Frontal cortex (tissue), 4 donors: ENCODE data around the gene PFN3. TPM values are rescaled to one million over a fixed set of nuclear protein-coding genes. Genes with fewer than 3 reads are reported as not detected.
"Not testable (repeated sequence)": the region's sequence is repeated elsewhere in the genome, so short reads cannot be mapped to it uniquely, and the experiment has no call there.

Source experiments
- DNase-seq, 2 donors: peaks; one replicate each; pipeline ENCODE4 v3.0.0; 2012; ENCODE audit warnings: low spot score in 2 of 2
- FAIRE-seq: peaks from 2 replicates; lab custom pipeline; 2012; peaks lifted over from hg19 to GRCh38; lab: Jason Lieb, UNC
- total RNA-seq: library from RNA; depleted of rRNA; stranded (reverse); fragments of >200 nt; gene quantifications from one replicate; pipeline ENCODE4 v1.2.3, GENCODE V29; 2014
- donor health status: control.
- donor health status: control.
- donor health status: control.

The PFN3 gene
- total RNA-seq, 1 donor from 2014 or later: 0.82 TPM

- DNase-seq (peak in 1 of 2 donors; percentile 99), FAIRE-seq (no peak)
These were observed 26.2 kb upstream of the PFN3 start, which contains the start of gene GRK6 for GRCh38 chr5:177426566-177427210. Gene GRK6, plus strand, starts transcription at chr5:177426676. Its CDS starts 170 bp downstream, at chr5:177426846.

DNA sequence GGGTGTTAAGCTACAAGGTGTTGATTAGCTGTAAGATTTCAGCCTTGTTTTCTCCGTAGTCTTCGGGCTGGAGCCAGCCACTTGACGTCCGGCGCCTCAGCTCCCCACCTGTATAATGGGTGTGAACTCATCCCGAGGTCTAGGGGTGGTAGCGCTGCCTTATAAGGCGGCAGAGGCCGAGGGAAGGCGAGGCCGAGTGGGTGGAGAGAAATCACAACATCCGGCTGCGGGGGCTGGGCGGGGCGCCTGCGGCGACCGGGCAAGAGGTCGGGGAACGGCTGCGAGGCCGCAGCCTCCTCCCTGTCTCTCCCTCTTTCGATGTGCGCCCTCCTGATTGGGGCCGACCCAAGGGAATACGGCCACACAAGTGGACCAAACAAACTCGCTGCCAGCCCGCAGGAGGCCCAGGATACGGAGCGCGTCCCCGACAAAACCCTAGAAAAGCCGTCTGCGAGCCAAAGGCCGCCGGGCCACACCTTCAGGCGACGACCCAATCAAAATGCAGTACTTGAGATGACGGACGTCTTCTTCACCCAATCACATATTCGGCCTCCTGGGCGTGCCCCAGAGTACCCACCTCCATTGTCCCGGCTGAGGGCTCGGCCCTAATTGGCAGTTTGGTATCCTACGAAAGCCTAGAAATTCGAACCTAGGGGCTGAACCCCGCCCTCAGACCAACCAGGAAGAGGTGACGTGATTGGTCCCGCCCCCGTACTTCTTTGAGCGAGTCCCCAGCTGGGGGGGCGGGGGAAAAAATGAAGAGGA, 25.5 kb upstream of the PFN3 start:
- DNase-seq (peak in 1 of 2 donors; percentile 99), FAIRE-seq (peak; percentile 98)

- FAIRE-seq (no peak), DNase-seq (no peak)
These were observed 24.8 kb upstream of the PFN3 start for GRCh38 chr5:177425196-177425800.

GRCh38 chr5:177423671-177424070, 23.2 kb upstream of the PFN3 start:
- DNase-seq: no peak
- FAIRE-seq: no peak

- FAIRE-seq: no peak
- DNase-seq: no peak
These were observed 20.8 kb upstream of the PFN3 start for GRCh38 chr5:177421062-177421798.

DNA sequence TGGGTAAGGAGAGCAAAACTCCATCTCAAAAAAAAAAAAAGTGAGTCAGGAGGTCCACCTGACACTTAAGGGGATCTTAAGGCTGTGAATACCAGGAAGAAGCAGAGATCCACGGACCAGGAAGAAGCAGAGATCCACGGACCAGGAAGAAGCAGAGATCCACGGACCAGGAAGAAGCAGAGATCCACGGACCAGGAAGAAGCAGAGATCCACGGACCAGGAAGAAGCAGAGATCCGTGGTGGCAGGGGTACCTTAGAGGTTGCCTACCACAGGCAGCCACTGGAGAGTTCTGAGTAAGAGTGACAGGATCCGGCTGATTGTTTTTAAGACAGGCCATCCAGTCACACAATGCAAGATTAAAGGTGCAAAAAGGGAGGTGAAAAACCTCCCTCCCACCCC, 20.0 kb upstream of the PFN3 start:
- not testable (repeated sequence) for DNase-seq, FAIRE-seq

- DNase-seq: no peak
- no peak for FAIRE-seq
These were observed 18.6 kb upstream of the PFN3 start for GRCh38 chr5:177419046-177419445.

GRCh38 chr5:177417081-177417480, 16.6 kb upstream of the PFN3 start:
- not testable (repeated sequence) for DNase-seq, FAIRE-seq

GRCh38 chr5:177414481-177414880, 14.0 kb upstream of the PFN3 start:
- DNase-seq: no peak
- FAIRE-seq: no peak

DNA sequence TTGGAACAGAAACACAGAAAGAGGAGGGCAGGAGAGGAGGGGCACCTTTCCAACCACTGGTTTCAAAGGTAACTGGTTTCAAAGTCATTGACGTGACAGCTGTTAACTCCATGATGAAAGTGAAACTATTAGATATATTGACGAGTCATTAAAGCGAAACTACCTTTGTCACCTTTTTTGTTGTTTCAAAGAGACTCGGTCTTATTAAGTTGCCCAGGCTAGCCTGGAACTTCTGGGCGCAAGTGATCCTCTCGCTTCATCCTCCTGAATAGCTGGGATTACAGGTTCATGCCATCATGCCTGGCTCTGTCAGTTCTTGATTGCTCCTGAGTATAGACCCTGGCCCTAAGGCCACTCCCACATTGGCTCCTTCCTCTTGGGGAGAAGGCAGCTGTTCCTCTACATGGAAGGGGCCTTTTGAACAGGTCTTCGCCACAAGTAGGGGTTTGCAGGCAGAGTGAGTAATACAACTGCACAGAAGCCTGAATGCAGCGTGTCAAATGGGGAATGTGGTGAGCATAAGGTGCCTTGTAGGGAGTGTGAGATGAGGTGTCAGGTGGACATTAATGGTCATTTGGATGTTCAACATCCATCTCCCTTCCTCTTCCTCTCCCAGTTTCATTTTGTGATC, 12.3 kb upstream of the PFN3 start:
- no peak for FAIRE-seq
- DNase-seq: no peak

GRCh38 chr5:177410575-177410974, 10.1 kb upstream of the PFN3 start:
- DNase-seq (no peak), FAIRE-seq (no peak)

GRCh38 chr5:177409043-177409801, 8.8 kb upstream of the PFN3 start, which contains the start of gene F12:
Gene F12, minus strand, starts transcription at chr5:177409564. Its CDS starts 37 bp downstream, at chr5:177409527.
- FAIRE-seq (no peak), DNase-seq (no peak)

GRCh38 chr5:177405805-177406204, 5.3 kb upstream of the PFN3 start:
- no peak for FAIRE-seq

DNA sequence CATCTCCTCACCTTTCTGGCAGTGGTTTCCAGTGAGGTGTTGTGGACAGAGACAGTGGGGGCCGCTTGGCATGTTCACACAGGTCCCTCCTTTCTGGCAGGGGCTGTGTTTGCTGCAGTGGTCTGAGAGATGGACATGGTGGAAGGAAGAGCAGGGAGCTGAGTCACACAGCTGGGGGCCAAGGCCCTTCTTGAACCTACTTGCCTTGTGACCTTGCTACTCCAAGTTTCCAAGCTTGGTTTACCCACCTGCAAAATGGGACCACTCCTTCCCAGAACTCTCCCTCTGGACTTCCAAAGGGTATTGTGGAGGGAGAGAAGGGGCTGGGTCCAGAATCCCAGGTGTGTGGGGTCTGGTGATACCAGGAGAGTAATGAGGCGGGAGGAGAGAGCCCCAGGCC, 4.9 kb upstream of the PFN3 start:
- FAIRE-seq (no peak), DNase-seq (no peak)

More at GRCh38 chr5:177405805-177406204, 5.3 kb upstream of the PFN3 start:
- DNase-seq: no peak

- no peak for DNase-seq
- FAIRE-seq: no peak
These were observed 4.2 kb upstream of the PFN3 start for GRCh38 chr5:177404641-177405179.

DNA sequence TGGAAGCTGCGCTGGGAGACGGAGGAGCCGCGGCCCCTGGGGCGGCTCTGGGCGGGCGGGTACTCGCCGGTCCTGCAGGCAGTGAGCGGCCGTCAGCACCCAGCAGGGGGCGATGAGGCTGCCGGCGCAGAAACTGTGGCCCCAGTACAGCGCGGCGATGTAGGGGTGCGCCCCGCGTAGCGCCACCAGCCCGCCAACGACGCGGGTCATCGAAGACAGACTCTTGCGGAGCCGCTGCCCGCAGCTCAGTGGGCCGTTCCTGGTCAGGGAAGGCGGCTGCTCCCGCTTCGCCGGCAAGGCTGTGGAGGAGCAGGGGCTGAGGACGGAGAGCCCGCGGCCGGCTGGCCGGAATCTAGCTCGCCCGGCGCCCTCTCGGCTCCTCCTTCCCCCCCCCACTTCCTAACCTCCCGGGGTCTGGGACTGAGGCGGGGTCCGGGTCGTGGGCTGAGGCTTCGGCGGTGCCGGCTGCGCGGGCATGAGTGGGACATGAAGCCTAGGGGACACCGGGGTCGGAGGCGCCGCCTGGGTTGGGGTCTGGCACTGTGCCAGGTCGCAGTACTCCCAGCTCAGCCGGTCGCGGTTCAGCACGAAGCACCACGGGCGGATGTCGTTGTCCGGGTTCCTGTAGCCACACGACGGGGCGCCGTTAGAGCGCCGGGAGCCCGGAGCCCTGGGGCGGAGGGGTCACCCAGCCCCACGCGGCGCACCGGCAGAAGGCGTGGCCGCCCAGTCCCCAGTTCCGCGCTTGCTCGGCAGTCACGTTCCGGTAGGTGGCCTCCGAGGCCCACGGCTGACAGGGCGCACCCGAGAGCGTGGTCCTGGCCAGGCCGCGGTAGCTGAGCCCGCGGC, 3.6 kb upstream of the PFN3 start:
- no peak for FAIRE-seq

GRCh38 chr5:177403102-177403791, 2.8 kb upstream of the PFN3 start:
- FAIRE-seq (no peak), DNase-seq (peak in 1 of 2 donors; percentile 40)

More for the DNA sequence above, 3.6 kb upstream of the PFN3 start:
- DNase-seq: peak; percentile 91 to 95
